Measurements from ENCODE around the gene TLR7.

Gene TLR7

DNA sequence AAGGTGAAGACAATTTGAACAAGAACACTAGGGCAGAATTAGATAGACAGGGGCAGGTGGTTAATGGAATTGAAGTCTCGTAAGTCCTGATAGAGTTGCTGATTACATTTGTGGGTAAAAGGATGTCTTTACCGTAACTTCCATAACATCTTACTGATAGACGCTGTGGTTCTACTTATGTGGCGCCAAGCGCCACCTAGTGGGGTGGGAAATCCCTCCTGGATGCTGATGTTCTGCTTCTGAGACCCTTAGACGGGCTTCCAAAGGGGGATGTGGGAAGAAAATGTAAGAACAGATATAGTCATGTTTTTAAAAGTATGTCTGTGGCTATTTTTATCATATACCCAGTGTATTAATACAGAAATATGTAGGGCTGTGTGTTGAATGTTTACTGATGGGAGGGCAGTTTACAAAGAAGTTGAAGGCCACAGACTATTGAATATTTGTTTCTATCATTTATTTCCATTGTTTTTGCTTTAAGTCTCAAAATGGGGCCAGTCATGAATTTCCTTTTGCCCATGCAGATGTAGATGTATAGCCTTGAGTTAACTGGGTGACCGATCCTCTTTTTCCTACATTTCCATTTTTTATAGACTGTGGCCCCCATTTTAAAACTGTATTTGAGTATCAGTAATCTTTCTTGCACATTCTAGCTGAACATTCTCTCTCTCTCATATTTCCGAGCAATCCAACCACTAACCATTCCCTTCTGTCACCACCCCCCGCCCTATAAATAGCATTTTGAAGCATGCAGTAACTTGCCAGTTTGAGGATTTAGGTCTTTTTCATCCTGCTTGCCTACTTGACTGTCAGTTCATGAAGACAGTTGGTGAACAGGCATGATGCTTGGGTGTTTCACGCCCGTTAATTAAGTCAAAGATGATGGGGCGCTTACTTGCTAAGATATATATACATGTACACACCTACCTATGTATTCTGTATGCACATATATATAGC, 27.5 kb downstream of the TLR7 start:
- TF ChIP-seq FOXP2 (optimal IDR thresholded peaks at IDR 0.05; ENCODE audit: control extremely low read depth, extremely low read length, insufficient read depth), result no peak
- no peak for TF ChIP-seq POLR2AphosphoS5 (IDR thresholded peaks at IDR 0.05; ENCODE audit: borderline replicate concordance, low read depth, low read length)
- TF ChIP-seq EZH2 (IDR thresholded peaks at IDR 0.05), result no peak
- no peak overlapping the region for H3K4me3 ChIP-seq

DNA sequence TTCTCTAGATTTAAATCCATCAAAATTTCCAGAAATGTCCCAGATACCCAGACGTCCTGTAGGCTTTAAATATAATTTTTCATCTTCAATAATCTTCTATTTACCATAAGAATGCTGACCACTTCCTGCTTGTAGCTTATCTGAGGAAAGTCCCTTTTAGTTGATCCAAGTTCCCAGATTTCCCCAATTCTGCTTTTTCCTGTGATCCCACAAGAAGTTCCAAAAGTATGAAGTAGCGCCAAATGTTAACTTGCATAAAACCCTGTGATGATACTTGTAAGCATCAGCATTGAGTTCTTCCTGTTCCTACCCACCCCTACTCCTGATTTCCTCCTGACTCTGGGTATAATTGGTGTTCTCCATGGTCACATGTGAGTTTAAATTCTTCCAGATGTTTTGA, 29.0 kb downstream of the TLR7 start:
- no peak for DNase-seq (ENCODE audit: low read depth, low spot score)
- H3K9me3 ChIP-seq (ENCODE audit: low read depth, low read length), result no peaks in the 10 kb centered on the region
- no peak overlapping the region for H3K9ac ChIP-seq (ENCODE audit: insufficient read length)
- no peak overlapping the region for H3K27ac ChIP-seq
- no peak for TF ChIP-seq FOXP2 (optimal IDR thresholded peaks at IDR 0.05; ENCODE audit: control extremely low read depth, extremely low read length, insufficient read depth)
- TF ChIP-seq EZH2 (IDR thresholded peaks at IDR 0.05), result no peak
- TF ChIP-seq POLR2AphosphoS5 (IDR thresholded peaks at IDR 0.05; ENCODE audit: borderline replicate concordance, low read depth, low read length), result no peak
- H3K4me3 ChIP-seq, result no peak overlapping the region
- no peaks in the 10 kb centered on the region for H3K36me3 ChIP-seq (ENCODE audit: insufficient read depth, low read length)

More for the DNA sequence above, 27.5 kb downstream of the TLR7 start:
- Histone ChIP-seq H3K27ac (no peak overlapping the region), H3K36me3 (ENCODE audit: insufficient read depth, low read length) (no peaks in the 10 kb centered on the region), H3K9me3 (ENCODE audit: low read depth, low read length) (no peaks in the 10 kb centered on the region), H3K9ac (ENCODE audit: insufficient read length) (no peak overlapping the region)
- no peak for DNase-seq (ENCODE audit: low read depth, low spot score)

DNA sequence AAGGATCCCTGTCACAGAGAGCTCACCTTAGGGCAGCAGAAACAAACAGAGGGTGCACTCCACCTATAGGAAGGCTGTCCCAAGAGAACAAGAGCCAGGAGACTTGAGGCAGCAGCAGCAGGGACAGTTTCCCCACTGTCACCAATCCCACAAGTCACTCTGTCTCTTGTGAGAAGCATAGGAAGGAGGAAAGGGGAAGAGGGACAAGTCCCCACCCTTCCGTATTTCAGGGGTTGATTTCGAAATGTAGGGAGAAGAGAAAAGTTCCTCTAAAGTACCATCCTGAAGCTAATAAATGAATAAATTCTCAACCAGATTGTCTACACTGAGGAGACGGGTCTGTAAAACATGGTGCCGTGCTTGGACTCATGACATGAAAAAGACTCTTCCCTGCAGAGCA, 30.1 kb downstream of the TLR7 start:
- no peak for DNase-seq (ENCODE audit: low read depth, low spot score)
- H3K9ac ChIP-seq (ENCODE audit: insufficient read length), result no peak overlapping the region
- no peak overlapping the region for H3K27ac ChIP-seq
- H3K9me3 ChIP-seq (ENCODE audit: low read depth, low read length), result no peaks in the 10 kb centered on the region
- TF ChIP-seq EZH2 (IDR thresholded peaks at IDR 0.05) (no peak), FOXP2 (optimal IDR thresholded peaks at IDR 0.05; ENCODE audit: control extremely low read depth, extremely low read length, insufficient read depth) (no peak), POLR2AphosphoS5 (IDR thresholded peaks at IDR 0.05; ENCODE audit: borderline replicate concordance, low read depth, low read length) (no peak)
- H3K4me3 ChIP-seq, result no peak overlapping the region
- no peaks in the 10 kb centered on the region for H3K36me3 ChIP-seq (ENCODE audit: insufficient read depth, low read length)

DNA sequence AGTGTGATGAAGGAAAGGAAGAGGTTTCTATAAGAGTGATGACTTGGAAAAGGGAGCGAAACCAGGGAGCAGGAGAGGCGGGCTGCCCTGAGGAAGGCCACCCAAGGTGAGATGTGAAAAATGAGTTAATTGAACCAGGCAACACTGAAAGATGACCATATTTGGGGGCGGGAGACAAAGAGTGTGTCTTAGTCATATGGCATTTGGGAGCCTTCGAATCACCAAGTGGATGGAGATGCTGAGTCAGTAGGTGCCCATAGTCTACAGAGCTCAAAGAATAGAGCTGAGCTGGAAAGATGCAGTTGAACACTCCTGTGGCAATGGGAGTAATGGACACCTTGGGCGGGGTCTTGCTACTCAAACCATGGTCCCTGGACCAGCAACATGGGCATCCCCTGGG, 31.2 kb downstream of the TLR7 start:
- no peak for DNase-seq (ENCODE audit: low read depth, low spot score)

DNA sequence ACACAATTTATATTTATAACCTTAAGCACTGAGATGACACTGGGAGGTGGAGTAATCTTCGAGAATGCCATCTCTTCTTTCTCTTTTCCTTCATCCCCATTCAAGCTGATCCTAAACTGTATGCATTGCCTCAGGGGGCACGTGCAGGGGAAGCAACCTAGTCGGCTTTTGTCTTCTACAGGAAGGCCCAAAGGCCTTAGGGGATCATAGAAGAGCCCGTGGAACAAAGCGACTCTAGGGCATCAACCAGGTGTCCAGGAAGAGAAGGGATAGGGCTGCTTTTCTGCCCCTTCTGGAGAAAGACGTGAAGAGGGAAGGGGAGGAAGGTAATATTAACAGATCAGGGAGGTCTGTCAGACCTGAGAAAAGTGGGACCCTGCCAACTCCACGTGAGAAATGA, 32.6 kb downstream of the TLR7 start:
- TF ChIP-seq FOXP2 (optimal IDR thresholded peaks at IDR 0.05; ENCODE audit: control extremely low read depth, extremely low read length, insufficient read depth), result no peak
- no peak for TF ChIP-seq POLR2AphosphoS5 (IDR thresholded peaks at IDR 0.05; ENCODE audit: borderline replicate concordance, low read depth, low read length)
- TF ChIP-seq EZH2 (IDR thresholded peaks at IDR 0.05), result no peak
- Histone ChIP-seq H3K9ac (ENCODE audit: insufficient read length) (no peak overlapping the region), H3K27ac (no peak overlapping the region), H3K4me3 (no peak overlapping the region), H3K9me3 (ENCODE audit: low read depth, low read length) (no peaks in the 10 kb centered on the region), H3K36me3 (ENCODE audit: insufficient read depth, low read length) (no peaks in the 10 kb centered on the region)
- no peak for DNase-seq (ENCODE audit: low read depth, low spot score)

More for the DNA sequence above, 31.2 kb downstream of the TLR7 start:
- Histone ChIP-seq H3K9me3 (ENCODE audit: low read depth, low read length) (no peaks in the 10 kb centered on the region), H3K36me3 (ENCODE audit: insufficient read depth, low read length) (no peaks in the 10 kb centered on the region), H3K9ac (ENCODE audit: insufficient read length) (no peak overlapping the region), H3K4me3 (no peak overlapping the region), H3K27ac (no peak overlapping the region)
- TF ChIP-seq POLR2AphosphoS5 (IDR thresholded peaks at IDR 0.05; ENCODE audit: borderline replicate concordance, low read depth, low read length) (no peak), FOXP2 (optimal IDR thresholded peaks at IDR 0.05; ENCODE audit: control extremely low read depth, extremely low read length, insufficient read depth) (no peak), EZH2 (IDR thresholded peaks at IDR 0.05) (no peak)

DNA sequence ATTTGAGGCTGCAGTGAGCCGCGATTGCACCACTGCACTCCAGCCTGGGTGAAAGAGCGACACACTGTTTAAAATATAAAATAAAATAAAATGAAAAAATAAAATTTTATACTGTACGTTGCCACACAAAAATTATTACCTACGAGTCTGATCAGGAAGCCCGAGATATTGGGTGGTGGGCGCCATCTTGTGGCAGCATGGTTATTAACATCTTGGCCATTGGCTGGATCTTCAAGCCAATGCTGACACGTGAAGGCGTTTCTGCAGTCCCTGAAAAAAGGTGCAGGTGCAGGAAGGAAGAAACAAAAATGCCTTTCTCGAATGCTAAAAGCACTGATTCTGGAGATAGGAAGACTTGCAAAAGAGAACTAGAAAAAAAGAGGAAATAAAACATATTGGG, 34.6 kb downstream of the TLR7 start:
- DNase-seq (ENCODE audit: low read depth, low spot score), result no peak
- Histone ChIP-seq H3K27ac (no peak overlapping the region), H3K4me3 (no peak overlapping the region), H3K9me3 (ENCODE audit: low read depth, low read length) (no peaks in the 10 kb centered on the region), H3K36me3 (ENCODE audit: insufficient read depth, low read length) (no peaks in the 10 kb centered on the region), H3K9ac (ENCODE audit: insufficient read length) (no peak overlapping the region)
- TF ChIP-seq POLR2AphosphoS5 (IDR thresholded peaks at IDR 0.05; ENCODE audit: borderline replicate concordance, low read depth, low read length), result no peak
- TF ChIP-seq EZH2 (IDR thresholded peaks at IDR 0.05), result no peak
- TF ChIP-seq FOXP2 (optimal IDR thresholded peaks at IDR 0.05; ENCODE audit: control extremely low read depth, extremely low read length, insufficient read depth), result no peak

DNA sequence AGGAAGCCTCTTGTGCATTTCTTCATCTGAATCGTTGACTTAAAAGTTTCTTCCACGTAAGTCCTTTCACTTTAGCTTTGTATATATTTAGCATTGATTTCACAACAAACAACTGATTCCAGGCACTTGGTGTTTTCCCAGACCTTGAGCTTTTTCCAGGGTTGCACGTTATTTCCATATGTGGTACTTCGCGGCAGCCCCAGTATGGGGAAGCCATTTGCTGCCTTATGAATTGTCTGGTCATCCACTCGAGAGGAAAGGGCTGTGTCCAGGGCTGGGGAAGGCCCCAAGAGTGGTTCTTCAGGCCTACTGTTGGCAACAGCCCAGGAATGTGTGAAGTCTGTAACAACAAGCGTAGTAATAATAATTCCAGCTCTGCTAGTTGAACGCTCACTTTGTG, 36.8 kb downstream of the TLR7 start:
- H3K4me3 ChIP-seq, result no peak overlapping the region
- H3K27ac ChIP-seq, result no peak overlapping the region
- H3K36me3 ChIP-seq (ENCODE audit: insufficient read depth, low read length), result no peaks in the 10 kb centered on the region
- no peaks in the 10 kb centered on the region for H3K9me3 ChIP-seq (ENCODE audit: low read depth, low read length)
- DNase-seq (ENCODE audit: low read depth, low spot score), result no peak
- no peak overlapping the region for H3K9ac ChIP-seq (ENCODE audit: insufficient read length)
- TF ChIP-seq POLR2AphosphoS5 (IDR thresholded peaks at IDR 0.05; ENCODE audit: borderline replicate concordance, low read depth, low read length) (no peak), EZH2 (IDR thresholded peaks at IDR 0.05) (no peak), FOXP2 (optimal IDR thresholded peaks at IDR 0.05; ENCODE audit: control extremely low read depth, extremely low read length, insufficient read depth) (no peak)

DNA sequence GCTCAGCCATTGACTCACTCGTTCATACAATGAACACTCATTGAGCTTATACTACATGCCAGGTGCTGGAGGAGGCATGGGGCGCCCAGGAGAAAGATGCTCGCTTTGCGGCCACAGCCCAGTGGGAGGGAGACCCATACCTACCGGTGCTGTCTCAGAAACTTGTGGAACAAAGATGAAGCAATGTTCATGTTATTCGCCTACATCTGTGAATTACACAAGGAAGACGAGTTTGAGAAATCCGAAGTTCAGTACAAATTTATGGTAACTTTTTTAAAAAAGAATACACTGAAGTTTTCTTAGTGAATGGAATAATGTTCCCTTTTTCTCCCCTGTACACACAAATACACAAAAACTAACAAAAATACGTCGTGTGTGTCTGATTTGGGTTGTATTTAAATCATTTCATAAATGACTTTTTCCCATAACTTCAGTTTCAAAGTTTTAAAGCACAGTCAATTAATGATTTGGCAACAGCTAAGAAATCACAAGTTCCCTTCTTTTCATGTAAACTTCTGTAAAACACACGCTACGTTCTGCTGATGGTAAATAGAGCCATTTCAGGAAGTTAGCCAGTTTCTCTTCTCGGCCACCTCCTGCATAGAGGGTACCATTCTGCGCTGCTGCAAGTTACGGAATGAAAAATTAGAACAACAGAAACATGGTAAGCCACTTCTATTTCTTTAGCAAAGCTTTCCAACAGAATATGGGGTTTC, 39.3 kb downstream of the TLR7 start, which contains the start of gene TLR8:
Gene TLR8, plus strand, starts transcription at position 575 of the 716 bp plus-strand sequence. Its CDS starts 87 bp downstream, at position 662.
- Histone ChIP-seq H3K9me3 (ENCODE audit: low read depth, low read length) (no peaks in the 10 kb centered on the region), H3K9ac (ENCODE audit: insufficient read length) (no peak within 1 kb of the TSS), H3K27ac (no peak within 1 kb of the TSS), H3K4me3 (no peak within 1 kb of the TSS), H3K36me3 (ENCODE audit: insufficient read depth, low read length) (no peaks in the 10 kb centered on the region)
- DNase-seq (ENCODE audit: low read depth, low spot score), result no peak
- TF ChIP-seq POLR2AphosphoS5 (IDR thresholded peaks at IDR 0.05; ENCODE audit: borderline replicate concordance, low read depth, low read length) (no peak), FOXP2 (optimal IDR thresholded peaks at IDR 0.05; ENCODE audit: control extremely low read depth, extremely low read length, insufficient read depth) (no peak), EZH2 (IDR thresholded peaks at IDR 0.05) (no peak)
